Activated gamma-delta T cell treated with anti-CD3 and anti-CD28 coated beads, Interleukin-2, amount 50 U/mL, for 16 hours (primary cell): Measurements from ENCODE around the gene ARHGAP26.

Experiments
- DNase-seq: peaks from one replicate; pipeline ENCODE4 v3.0.0-alpha.2; 2020; ENCODE audit warnings: low read depth

Gene ARHGAP26, protein sequence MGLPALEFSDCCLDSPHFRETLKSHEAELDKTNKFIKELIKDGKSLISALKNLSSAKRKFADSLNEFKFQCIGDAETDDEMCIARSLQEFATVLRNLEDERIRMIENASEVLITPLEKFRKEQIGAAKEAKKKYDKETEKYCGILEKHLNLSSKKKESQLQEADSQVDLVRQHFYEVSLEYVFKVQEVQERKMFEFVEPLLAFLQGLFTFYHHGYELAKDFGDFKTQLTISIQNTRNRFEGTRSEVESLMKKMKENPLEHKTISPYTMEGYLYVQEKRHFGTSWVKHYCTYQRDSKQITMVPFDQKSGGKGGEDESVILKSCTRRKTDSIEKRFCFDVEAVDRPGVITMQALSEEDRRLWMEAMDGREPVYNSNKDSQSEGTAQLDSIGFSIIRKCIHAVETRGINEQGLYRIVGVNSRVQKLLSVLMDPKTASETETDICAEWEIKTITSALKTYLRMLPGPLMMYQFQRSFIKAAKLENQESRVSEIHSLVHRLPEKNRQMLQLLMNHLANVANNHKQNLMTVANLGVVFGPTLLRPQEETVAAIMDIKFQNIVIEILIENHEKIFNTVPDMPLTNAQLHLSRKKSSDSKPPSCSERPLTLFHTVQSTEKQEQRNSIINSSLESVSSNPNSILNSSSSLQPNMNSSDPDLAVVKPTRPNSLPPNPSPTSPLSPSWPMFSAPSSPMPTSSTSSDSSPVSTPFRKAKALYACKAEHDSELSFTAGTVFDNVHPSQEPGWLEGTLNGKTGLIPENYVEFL

DNA sequence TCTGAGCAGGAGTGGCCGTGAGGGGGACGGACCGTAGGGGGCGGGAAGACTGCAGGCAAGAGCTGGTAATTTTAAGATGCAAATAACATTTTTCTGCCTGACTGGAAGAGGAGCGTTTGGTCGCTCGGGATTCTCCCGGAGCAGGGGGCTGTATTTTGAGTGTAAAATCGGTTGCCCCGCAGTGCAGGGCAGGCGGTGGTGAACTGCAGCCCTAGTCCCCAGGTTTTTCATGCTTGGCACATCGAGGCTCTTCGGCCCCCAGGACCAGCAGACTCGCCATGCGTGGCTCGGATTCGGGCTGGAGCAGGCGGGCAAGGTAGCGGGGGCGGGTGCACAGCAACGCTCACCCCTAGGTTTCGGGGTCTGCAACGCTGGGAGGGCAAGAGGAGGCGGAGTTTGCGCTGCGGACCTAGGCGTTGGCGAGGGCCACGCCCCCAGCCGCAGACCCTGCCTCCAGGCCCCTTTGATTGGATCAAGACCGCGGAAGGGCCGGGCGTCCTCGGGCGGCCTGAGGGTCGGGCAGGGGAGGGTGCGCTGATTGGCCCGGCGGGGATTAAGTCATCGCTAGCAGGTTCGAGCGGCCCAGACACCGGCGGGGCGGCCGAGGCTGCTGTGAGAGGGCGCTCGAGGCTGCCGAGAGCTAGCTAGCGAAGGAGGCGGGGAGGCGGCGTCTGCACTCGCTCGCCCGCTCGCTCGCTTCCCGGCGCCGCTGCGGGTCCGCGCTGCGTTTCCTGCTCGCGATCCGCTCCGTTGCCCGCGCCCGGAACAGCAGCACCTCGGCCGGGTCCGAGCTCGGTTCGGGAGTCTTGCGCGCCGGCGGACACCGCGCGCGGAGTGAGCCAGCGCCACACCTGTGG, at the start of gene ARHGAP26:
ARHGAP26 (plus strand) TSS at position 585 of the 857 bp plus-strand sequence. CDS start 385 bp downstream, outside the sequence.
- DNase-seq, result peak; percentile 90

DNA sequence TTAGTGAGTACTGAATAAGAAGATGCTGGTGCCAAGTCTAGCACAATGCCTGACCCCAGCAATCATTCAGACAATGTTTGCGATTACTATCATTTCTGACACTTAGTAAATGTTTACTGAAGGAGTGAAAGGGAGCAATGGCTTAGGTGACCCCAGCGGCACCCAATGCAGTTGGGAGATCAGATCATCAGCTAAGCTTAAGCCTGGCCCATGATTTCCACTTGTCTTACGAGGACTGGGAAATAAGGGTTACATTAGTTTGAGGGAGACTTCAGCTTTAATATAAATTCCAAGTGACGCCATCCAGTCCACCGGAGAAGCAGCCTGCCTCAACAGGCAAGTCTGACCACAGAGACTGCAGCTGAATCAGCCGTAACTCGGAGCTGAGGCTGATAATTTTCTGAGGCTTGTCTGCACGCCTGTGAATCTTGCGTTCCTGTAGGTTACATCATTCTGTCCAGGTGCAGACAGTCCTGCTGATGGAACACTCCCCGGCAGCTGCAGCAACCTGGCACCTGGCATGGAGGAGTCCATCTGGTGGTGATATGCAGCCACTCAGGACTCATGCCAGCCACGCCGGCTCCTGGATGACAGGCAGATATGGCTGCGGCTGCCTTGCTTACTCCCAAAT, 49.4 kb upstream of the ARHGAP26 start:
- DNase-seq, result no peak

DNA sequence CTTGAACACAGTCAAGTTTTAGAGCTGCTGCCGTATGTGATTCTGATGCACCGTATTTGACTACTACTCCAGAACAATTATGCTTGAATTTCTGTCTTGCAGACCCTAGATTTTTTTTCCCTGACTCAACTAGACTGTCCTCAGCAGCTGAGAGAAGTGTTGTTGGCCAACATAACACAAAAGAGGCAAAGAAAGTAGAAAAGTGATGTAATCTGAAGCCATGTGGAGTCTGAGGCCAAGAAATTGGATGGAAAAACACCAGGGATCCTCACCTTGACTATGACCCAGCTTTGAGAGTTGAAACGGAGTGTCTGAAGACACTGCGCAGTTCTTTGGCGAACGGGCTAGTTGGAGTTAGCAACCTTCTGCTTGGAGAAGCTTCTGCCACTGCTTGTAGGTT, 48.0 kb upstream of the ARHGAP26 start:
- DNase-seq, result no peak

DNA sequence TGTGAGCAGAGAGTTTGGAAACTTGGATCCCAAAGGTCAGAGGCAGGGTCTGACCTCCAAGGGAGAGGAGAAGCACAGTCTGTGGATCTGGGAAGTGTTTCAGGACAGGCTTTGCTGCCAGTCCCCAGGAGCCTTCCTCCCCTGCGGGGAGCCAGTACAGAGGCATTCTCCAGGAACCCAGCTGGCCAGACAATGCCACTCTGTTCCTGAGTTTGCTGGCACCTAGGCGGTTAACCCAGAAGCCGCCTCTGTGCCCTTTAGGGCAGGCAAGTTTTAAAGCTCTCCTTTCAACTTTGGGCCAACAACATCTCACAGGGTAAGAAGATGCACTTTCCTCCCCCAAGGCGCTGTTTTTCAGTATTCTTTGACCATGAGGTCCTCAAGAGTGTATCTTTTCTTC, 47.3 kb upstream of the ARHGAP26 start:
- no peak for DNase-seq

DNA sequence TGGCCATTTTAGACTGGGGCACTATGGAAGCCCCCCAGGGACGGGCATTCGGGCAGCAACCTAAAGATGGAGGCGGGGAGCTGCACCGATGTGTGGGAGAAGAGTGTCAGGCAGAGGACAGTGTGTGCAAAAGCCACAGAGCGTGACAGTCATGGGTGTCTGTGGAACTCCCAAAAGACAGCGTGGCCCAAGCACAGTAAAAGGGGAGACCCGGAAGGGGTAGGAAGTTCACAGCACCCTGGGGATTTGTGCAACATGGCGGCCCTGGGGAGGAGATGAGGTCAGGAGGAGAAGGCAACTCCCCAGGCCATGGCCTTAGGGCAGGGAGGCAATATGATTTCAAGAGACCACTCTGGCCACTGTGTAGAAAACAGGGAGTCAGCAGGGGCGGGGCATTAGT, 45.4 kb upstream of the ARHGAP26 start:
- no peak for DNase-seq

DNA sequence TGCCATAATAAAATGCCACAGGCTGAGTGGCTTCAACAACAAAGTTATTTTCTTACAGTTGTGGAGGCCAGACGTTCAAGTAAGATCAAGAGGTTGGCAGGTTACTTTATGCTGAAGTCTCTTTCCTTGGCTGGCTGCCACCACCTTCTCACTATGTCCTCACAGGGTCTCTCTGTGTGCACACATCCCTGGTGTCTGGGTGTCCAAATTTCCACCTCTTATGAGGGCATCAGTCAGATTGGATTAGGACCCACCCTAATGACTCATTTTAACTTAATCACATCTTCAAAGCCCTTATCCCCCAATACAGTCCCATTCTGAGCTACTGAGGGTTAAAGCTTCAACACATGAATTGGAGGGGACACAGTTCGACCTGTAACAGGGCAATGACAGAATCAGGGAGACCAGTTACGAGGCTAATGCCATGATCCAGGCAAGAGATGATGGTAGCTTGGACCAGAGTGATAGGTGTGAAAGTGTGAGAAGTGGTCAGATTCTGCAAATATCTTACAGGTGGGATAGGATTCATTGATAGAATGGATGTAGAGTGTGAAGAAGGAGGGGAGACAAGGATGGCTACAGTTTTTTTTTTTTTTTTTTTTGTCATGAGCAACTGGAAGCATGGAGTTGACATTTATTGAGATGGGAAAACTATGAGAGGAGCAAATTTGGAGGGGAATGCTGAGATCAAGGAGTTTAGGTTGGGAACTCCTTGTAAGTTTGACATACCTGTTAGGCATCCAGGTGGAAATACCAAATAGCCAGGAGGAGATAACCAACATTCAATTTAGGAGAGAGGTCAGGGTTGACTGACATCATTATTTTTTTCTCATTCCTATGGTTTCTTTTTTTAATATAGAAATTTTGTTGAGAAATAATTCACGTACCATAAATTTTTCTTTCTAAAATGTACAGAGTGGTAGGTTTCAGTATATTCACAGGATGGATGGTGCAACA, 44.7 kb upstream of the ARHGAP26 start:
- DNase-seq, result no peak

DNA sequence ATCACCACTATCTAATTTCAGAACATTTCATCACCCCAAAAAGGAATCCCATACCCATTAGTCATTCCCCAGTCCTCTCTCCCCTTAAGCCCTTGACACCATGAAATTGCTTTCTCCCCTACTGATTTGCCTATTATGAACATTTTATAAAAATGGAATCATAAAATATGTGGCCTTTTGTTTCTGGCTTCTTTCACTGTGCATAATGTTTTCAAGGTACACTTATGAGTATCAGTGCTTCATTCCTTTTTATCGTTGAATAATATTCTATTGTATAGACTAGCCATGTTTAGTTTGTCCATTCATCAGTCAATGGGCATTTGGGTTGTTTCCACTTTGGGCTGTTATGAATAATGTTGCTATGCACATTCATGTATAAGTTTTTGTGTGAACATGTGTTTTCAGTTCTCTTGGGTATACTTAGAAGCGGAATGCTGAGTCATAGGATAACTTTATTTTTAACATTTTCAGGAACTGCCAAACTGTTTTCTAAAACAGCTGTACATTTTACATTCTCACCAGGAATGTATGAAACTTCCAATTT, 43.9 kb upstream of the ARHGAP26 start:
- DNase-seq, result no peak

DNA sequence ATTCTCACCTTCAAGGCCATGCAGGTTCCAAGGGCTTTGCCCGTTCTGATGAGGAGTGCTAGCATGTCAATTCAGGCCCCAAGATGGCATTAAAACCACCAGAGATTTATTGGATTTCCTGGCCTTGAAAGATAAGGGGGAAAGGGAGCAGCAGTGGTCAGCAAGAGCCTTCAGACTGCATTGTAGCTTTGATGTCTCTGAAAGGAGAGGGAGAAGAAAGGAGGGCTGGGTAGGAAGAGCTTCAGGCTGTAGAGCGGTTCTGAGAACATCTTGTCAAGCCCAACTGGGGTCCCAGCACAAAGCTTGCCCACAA, 42.5 kb upstream of the ARHGAP26 start:
- DNase-seq, result no peak

DNA sequence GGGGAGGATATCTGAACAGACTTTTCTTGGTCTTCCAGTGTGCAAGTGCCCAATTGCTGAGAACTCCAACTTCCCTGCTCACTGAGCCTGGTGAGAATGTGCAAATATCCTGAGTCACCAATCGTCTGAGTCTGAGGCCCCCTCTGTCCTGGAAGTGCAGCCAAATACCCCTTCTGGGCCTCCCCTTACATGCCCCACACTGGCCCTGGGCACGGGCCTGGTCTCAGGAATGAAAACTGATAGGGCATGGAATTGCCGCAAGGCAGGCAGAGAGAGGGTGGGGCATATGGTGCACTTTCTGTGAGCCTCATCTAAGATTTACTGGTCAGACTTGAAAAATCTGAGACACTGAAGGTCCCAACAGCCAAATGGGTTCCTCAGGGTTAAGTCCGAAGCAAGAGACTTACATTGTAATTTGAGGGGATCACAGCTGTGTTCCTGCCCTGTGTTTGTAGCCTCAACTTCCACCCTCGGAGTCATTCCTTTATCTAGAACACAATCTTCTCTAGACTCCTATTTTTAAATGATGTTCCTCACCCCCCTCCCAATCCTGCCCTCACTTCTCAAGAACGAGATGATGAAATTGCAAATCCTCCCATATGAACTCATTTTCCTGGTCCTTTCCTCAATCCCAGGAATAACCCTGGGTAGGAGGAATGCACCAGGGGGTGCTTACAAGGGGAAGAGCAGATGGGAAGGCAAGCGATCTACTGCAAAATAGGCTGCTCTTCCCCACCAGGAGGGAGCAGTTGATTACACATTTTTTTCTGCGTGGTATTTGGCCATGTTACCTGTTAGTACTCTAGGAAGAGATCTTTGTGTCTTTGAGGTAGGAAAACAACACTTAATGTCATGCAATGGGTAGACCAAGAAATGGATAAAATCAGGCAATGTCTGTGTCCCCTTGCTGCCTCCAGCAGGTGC, 34.6 kb upstream of the ARHGAP26 start:
- no peak for DNase-seq

DNA sequence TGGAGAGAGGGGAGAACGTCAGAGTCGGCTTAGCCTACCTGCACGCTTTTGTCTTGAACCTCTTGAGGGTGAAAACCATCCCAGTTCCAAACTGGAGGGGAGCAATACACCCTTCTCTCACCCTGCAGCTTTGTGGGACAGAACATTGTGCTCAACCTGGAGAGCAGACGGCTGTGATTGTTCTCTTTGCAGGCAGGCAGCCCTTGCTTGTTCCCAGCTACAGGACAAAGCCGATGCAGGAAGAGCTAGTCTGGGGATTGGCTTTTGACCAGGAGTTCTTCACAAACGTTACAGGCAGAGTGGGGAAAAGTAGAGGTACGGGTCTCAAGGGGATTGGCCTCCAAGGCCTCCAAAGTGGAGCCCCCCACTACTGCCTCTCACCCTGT, 33.9 kb upstream of the ARHGAP26 start:
- no peak for DNase-seq

DNA sequence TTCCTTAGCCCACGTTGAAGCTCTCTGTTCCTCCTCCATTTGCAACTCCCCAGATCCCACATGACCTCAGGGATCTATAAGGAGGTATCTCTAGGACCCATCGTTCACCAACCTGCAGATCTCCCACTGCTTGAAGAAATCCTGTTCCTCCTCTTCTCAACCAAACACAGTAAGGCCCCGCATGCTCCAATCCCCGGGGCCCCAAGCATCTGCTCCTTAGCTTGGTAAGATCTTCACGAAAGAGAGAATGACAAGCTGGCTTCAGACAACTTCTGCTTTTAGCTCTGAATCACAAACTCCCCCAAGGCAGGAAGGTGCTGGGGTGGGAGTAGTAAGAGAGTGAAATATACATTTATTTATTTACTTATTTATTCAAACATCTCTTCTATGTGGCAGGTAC, 33.0 kb upstream of the ARHGAP26 start:
- no peak for DNase-seq

DNA sequence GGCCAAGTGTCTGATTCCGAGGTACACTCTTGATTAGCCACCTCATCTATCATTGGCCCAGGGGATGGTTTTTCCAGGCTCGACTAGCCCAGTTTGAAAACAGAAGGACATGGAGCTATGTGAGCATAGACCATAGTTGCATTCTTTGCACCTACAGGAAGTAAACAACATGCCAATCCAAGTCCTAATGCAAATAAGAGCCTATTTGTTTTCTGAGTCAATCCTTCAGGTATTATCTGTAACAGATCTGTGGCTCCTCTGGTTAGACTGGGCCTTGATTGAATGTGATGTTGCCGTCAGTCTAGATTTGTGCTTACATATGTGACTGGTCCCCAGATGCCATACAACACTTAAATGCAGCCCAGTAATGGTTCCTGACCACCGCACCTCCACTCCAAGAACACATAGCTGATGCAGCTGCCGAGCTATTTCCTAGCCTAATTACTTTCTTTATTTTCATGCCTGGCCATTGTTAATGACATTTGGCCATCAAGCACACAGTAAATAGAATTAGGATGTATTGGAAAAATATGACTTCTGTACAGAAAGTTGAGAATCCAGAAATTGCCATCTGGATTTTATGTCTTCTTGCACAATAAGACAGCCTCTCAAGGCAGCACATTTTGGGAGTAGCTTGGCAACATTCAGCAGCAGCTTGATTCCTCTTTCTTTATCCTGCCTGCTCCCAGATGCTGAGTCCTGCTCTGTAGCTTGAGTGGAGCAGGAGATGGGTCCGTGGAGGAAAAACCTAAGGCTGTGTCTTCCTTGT, 29.5 kb upstream of the ARHGAP26 start:
- DNase-seq, result no peak

DNA sequence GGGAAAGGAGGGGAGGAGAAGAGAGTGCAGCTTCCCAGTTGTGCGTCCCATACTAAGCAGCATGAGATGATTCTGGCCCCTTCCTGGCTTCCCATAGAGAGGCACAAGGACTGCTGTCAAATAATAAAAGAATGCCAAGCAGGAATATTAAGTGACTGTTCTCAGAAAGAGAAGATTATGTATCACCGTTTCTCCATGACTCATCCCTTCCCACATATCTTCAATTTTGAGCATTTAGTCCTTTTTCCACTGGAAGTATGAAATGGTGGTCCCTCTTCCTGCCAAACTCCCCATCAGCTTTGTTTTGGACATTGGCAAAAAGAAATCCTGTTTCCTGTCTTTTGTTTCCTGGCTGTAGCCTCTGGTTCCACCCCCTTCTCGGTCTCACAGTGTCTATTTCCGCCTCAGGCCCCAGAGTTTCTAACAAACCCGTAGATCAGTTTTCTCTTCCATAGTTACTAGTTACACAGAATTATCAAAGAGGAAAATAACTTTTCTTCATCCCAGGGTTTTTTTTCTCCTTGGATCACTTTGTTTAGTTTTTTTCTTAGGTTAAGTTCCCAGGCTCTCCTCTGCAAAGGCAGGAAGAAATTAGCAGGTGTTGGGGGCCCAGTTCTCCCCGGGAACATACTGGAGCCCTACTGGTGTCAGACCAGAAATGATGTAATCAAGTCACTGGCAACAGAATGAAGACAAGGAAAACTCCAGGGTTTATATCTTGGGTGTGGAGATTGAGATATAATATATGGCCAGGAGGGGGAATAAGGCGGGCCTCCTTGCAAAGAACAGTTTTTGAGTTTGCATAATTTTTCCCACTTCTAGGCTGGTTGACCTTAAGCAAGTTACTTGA, 26.4 kb upstream of the ARHGAP26 start:
- no peak for DNase-seq

DNA sequence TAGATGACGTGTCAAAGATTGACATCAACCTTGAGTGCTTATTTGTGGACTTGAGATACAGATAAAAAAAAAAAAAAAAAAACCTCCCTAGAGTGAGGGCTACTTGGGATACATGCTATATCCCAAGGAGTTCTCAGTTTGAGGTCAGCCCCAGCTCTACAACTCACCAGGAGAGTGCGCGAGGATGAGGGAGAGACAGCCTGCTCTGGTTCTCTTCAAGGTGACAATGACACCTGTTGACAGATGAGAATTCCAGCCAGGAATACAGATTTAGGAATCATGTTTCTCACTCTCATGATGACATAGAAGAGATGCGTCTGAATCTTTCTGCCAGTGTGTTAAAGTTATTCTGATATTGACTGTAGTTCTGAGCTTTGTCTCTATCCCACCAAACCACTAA, 24.9 kb upstream of the ARHGAP26 start:
- no peak for DNase-seq

DNA sequence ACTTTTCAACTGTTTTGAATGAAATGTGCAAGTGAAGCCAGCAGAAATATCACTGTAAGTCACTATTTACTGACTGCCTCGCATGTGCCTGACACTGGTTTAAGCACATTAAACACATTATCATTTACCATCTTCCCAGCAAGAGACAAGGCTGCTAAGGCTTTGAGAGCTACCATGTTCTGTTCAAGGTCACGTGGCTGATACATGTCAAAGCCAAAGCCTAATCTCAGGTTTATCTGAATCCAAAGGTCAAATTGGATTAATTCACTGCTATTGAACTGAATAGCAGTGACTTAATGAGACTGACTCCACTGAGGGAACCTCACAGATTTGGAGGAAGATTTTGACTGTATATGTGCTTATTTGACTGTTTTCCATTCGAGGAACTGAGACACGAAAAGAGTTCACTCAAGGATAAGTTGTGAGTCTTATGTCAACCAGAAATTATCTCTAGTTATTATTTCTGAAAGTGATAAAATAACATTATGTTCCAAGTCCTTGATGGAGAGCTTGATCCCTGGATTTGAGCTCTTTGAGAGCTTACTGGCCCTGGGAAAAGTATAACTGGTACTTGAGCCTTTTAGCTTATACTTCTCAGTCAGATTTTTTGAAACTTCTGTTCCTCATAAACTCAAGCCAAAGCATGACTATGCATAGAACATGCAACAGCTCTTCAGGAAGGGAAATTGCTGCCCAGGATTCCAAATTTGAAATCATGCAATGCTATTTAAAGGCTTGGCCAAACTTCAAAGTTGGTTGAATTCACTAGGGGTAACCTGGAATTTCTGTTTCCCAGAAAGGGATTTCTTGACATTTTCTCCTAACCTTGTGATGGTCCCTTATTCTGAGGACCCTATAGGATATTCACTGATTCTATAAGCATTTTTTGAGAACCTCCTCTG, 23.4 kb upstream of the ARHGAP26 start:
- DNase-seq, result no peak

DNA sequence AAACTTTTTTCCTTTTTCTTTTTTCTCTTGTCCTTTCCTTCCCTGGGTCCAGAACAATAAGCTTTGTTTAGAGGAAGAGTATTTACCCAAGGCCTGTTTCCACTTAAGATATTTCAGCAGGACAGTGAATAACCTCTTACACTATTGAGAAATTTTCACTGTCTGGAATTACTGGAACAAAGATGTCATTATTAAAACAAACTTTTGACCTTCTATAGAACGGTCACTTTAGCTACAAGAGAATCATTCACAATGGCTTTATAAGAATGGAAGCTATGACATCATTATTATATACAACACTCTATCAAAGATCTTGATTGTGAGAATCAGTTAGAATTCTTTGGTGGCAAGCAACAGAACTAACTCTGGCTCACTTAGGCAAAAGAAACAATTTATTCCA, 22.0 kb upstream of the ARHGAP26 start:
- DNase-seq, result no peak
